GM23338 (cell line): ENCODE results near the gene USP31.

Experiments used
- CREB1 ChIP-seq: fragments of 250-450 bp; sonication (Bioruptor Pico); IDR thresholded peaks from 2 replicates; pipeline ENCODE4 v1.5.0; 2020; ENCODE audit warnings: low read depth, mild to moderate bottlenecking, moderate library complexity
- CTCF ChIP-seq, 2 experiments: fragments of 200-600 bp in 1 of 2; sonication (generic) in 1 of 2; conservative IDR thresholded peaks; 2 replicates each; pipeline versions ENCODE4 v1.5.1 to v1.6.1; 2016 to 2017; ENCODE audit warnings: antibody characterized with exemption in 2 of 2, low read depth in 2 of 2, mild to moderate bottlenecking in 2 of 2, moderate library complexity in 1 of 2
- EZH2phosphoT487 ChIP-seq: fragments of 200-600 bp; sonication (generic); IDR thresholded peaks from one replicate; pipeline ENCODE4 v1.8.1; 2018; ENCODE audit warnings: antibody characterized with exemption; ENCODE audit not compliant: unreplicated experiment
- REST ChIP-seq: IDR thresholded peaks from one replicate; pipeline ENCODE4 v1.6.1; 2018; ENCODE audit warnings: antibody characterized with exemption; ENCODE audit not compliant: unreplicated experiment

DNA sequence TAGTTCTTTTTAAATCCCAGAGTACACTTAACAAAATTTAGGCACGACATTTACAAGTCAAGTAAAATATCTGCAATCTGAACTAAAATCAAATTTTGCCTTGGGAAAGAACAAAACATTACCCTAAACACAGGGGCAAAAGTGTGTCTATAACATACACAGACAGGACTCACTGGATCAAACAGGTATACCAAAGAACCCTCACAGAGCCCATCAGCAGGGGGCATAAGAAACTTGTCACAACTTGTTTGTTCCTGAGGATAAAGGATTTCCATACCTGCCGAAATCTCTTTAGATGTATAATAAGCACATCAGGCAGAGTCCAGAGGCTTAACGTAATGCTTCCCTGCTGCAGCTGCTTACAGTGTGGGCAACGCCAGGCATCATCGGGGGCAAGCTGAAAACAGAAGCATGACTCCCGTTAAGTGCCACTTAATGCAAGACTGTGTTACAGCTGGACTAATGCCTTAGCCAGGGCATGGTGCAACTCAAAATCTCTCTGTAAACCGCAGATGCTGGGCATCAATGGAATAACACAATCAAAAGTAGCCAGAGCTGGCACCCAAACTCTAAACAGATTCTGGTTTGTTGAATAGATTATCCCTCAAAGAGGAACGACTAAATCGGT lies 67.0 kb downstream of the USP31 start:
- TF ChIP-seq CTCF (conservative IDR thresholded peaks at IDR 0.05; ENCODE audit: low read depth in 2 of 2) (no peak), EZH2phosphoT487 (no peak), REST (no peak), CREB1 (CRISPR knock-in tag) (no peak)
